H1 (cell line): ENCODE measurements around the gene OTUB1. TPM values are rescaled to one million over a fixed set of nuclear protein-coding genes. Genes with fewer than 3 reads are reported as not detected.

Source experiments
- CTCF ChIA-PET: fragments of 300-600 bp; sonication (Branson Sonifier 250); formaldehyde crosslinking; loops from one replicate; lab custom pipeline; 2021; ENCODE audit not compliant: partially characterized antibody; lab: Charles Lee
- POLR2A ChIA-PET: fragments of 300-600 bp; sonication (Branson Sonifier 250); formaldehyde crosslinking; loops from one replicate; lab custom pipeline; 2021; ENCODE audit warnings: inconsistent platforms; ENCODE audit not compliant: partially characterized antibody; lab: Charles Lee
- DNase-seq, 2 experiments: peaks; one replicate each; pipeline versions ENCODE4 v3.0.0 to v3.0.0-alpha.2; 2010 to 2022; ENCODE audit warnings: low spot score in 2 of 2, low read depth in 1 of 2, mixed read lengths in 1 of 2
- FAIRE-seq: peaks from 2 replicates; lab custom pipeline; 2011; peaks lifted over from hg19 to GRCh38; lab: Jason Lieb, UNC
- H2AFZ ChIP-seq: 2 replicates; pipeline ENCODE4 v1.8.1; 2012; ENCODE audit warnings: low read length, inconsistent platforms
- H2AK5ac ChIP-seq: 2 replicates; pipeline ENCODE4 v1.6.1; 2013; ENCODE audit warnings: low read depth, low read length
- H2BK120ac ChIP-seq: replicated peaks from 2 replicates; pipeline ENCODE3; 2013; ENCODE audit warnings: low read depth, low read length, inconsistent platforms
- H2BK12ac ChIP-seq: 2 replicates; pipeline ENCODE4 v1.6.1; 2013; ENCODE audit warnings: low read depth, low read length
- H2BK15ac ChIP-seq: 2 replicates; pipeline ENCODE4 v1.6.1; 2013; ENCODE audit warnings: low read length
- H2BK20ac ChIP-seq: 2 replicates; pipeline ENCODE4 v1.6.1; 2013; ENCODE audit warnings: low read length
- H2BK5ac ChIP-seq: 2 replicates; pipeline ENCODE4 v1.6.1; 2013; ENCODE audit warnings: low read depth, low read length
- H3K14ac ChIP-seq: 2 replicates; pipeline ENCODE4 v1.6.1; 2013; ENCODE audit warnings: inconsistent platforms; ENCODE audit not compliant: insufficient read length
- H3K18ac ChIP-seq: 2 replicates; pipeline ENCODE4 v1.6.1; 2013; ENCODE audit warnings: low read length; ENCODE audit errors: extremely low read depth
- H3K23ac ChIP-seq: 2 replicates; pipeline ENCODE4 v1.6.1; 2013; ENCODE audit warnings: inconsistent platforms; ENCODE audit not compliant: insufficient read length
- H3K23me2 ChIP-seq: 2 replicates; pipeline ENCODE4 v1.6.1; 2013; ENCODE audit warnings: low read depth, low read length
- H3K27ac ChIP-seq: 2 replicates; pipeline ENCODE4 v1.6.1; 2011; ENCODE audit warnings: low read depth, low read length, inconsistent platforms
- H3K27me3 ChIP-seq, 4 experiments: replicated peaks in 1 of 4; 1 replicate in 1 of 4; 2 replicates in 3 of 4; pipeline versions ENCODE4 v1.6.1 to v1.8.1; 2011 to 2013; ENCODE audit warnings: low read length in 3 of 4, mild to moderate bottlenecking in 3 of 4, inconsistent platforms in 2 of 4, mixed read lengths in 2 of 4, moderate library complexity in 1 of 4; ENCODE audit not compliant: control insufficient read depth in 3 of 4, insufficient read depth in 3 of 4; ENCODE audit errors: extremely low read depth in 1 of 4
- H3K36me3 ChIP-seq, 4 experiments: 2 replicates each; pipeline versions ENCODE4 v1.6.1 to v1.8.1; 2011 to 2013; ENCODE audit warnings: mild to moderate bottlenecking in 4 of 4, low read length in 3 of 4, moderate library complexity in 2 of 4, control low read depth in 1 of 4, inconsistent platforms in 1 of 4; ENCODE audit not compliant: insufficient read depth in 4 of 4, control insufficient read depth in 2 of 4
- H3K4ac ChIP-seq: replicated peaks from 2 replicates; pipeline ENCODE3; 2013; ENCODE audit warnings: low read length, low read depth, mixed read lengths, inconsistent platforms; ENCODE audit not compliant: insufficient read length
- H3K4me1 ChIP-seq, 4 experiments: replicated peaks in 1 of 4; 1 replicate in 1 of 4; 2 replicates in 3 of 4; pipeline versions ENCODE4 v1.6.1 to v1.8.1; 2011 to 2013; ENCODE audit warnings: low read length in 3 of 4, inconsistent platforms in 2 of 4, mixed read lengths in 1 of 4; ENCODE audit not compliant: insufficient read depth in 4 of 4, control insufficient read depth in 3 of 4
- H3K4me2 ChIP-seq, 2 experiments: 2 replicates each; pipeline versions ENCODE4 v1.6.1 to v1.8.1; 2011 to 2013; ENCODE audit warnings: low read depth in 2 of 2, low read length in 2 of 2, control low read depth in 1 of 2, inconsistent platforms in 1 of 2, mild to moderate bottlenecking in 1 of 2; ENCODE audit not compliant: insufficient read depth in 1 of 2
- H3K4me3 ChIP-seq, 4 experiments: fragments of 200-600, 300-600 bp in 1 of 4; sonication (generic), shearing (Covaris generic), sonication (Bioruptor Twin) in 1 of 4; 2 replicates each; pipeline versions ENCODE4 v1.5.1 to v1.8.1; 2011 to 2016; ENCODE audit warnings: low read length in 4 of 4, low read depth in 3 of 4, control low read depth in 2 of 4, inconsistent platforms in 2 of 4, mild to moderate bottlenecking in 2 of 4, mixed read lengths in 1 of 4, moderate library complexity in 1 of 4; ENCODE audit not compliant: insufficient read depth in 2 of 4; ENCODE audit errors: extremely low read depth in 1 of 4
- H3K56ac ChIP-seq: replicated peaks from 2 replicates; pipeline ENCODE3; 2013; ENCODE audit warnings: low read depth, mild to moderate bottlenecking, mixed read lengths, low read length, inconsistent platforms; ENCODE audit not compliant: insufficient read length
- H3K79me1 ChIP-seq: 2 replicates; pipeline ENCODE4 v1.6.1; 2013; ENCODE audit warnings: low read depth, low read length, control low read depth
- H3K79me2 ChIP-seq, 2 experiments: 2 replicates each; pipeline versions ENCODE4 v1.6.1 to v1.8.1; 2012 to 2013; ENCODE audit warnings: low read length in 2 of 2, mild to moderate bottlenecking in 2 of 2, inconsistent platforms in 1 of 2; ENCODE audit not compliant: insufficient read depth in 2 of 2, control insufficient read depth in 1 of 2
- H3K9ac ChIP-seq, 4 experiments: replicated peaks in 1 of 4; 1 replicate in 1 of 4; 2 replicates in 3 of 4; pipeline versions ENCODE4 v1.6.1 to v1.8.1; 2011 to 2013; ENCODE audit warnings: low read depth in 3 of 4, low read length in 3 of 4, control low read depth in 2 of 4, mild to moderate bottlenecking in 2 of 4, moderate library complexity in 2 of 4, inconsistent platforms in 1 of 4; ENCODE audit errors: extremely low read depth in 1 of 4
- H3K9me3 ChIP-seq, 2 experiments: 2 replicates each; pipeline versions ENCODE4 v1.6.1 to v1.8.1; 2012 to 2013; ENCODE audit warnings: mild to moderate bottlenecking in 2 of 2, moderate library complexity in 2 of 2, control low read depth in 1 of 2, inconsistent platforms in 1 of 2, low read depth in 1 of 2, low read length in 1 of 2, mixed read lengths in 1 of 2; ENCODE audit not compliant: insufficient read depth in 2 of 2
- H4K20me1 ChIP-seq, 2 experiments: replicated peaks in 1 of 2; 2 replicates each; pipeline versions ENCODE3 to v1.8.1; 2011 to 2013; ENCODE audit warnings: inconsistent platforms in 2 of 2, low read length in 2 of 2, mild to moderate bottlenecking in 1 of 2; ENCODE audit not compliant: insufficient read depth in 2 of 2, control insufficient read depth in 1 of 2
- H4K5ac ChIP-seq: 2 replicates; pipeline ENCODE4 v1.6.1; 2013; ENCODE audit warnings: low read length, low read depth, mixed read lengths, inconsistent platforms; ENCODE audit not compliant: insufficient read length
- H4K8ac ChIP-seq: 2 replicates; pipeline ENCODE4 v1.8.0; 2013; ENCODE audit warnings: mild to moderate bottlenecking, moderate library complexity, low read length, inconsistent platforms; ENCODE audit not compliant: insufficient read depth; ENCODE audit errors: extremely low read depth
- H4K91ac ChIP-seq: replicated peaks from 2 replicates; pipeline ENCODE3; 2013; ENCODE audit warnings: low read length, mixed read lengths, inconsistent platforms; ENCODE audit not compliant: insufficient read length
- CHD1 ChIP-seq: IDR thresholded peaks from 2 replicates; pipeline ENCODE4 v1.6.1; 2012; ENCODE audit warnings: low read depth, low read length, improper control_type of control experiment
- CTBP2 ChIP-seq: IDR thresholded peaks from 2 replicates; pipeline ENCODE4 v1.7.0; 2011; ENCODE audit warnings: borderline replicate concordance, mild to moderate bottlenecking, moderate library complexity, mixed read lengths, low read length; ENCODE audit not compliant: insufficient read depth, insufficient read length
- RAD21 ChIP-seq, 2 experiments: IDR thresholded peaks in 1 of 2; conservative IDR thresholded peaks in 1 of 2; 2 replicates each; pipeline ENCODE4 v1.6.1; 2011; ENCODE audit warnings: low read depth in 2 of 2, low read length in 2 of 2, improper control_type of control experiment in 1 of 2, inconsistent platforms in 1 of 2, mild to moderate bottlenecking in 1 of 2, moderate library complexity in 1 of 2
- RXRA ChIP-seq: IDR thresholded peaks from 2 replicates; pipeline ENCODE4 v1.6.1; 2011; ENCODE audit warnings: low read depth, mild to moderate bottlenecking, low read length, moderate library complexity; ENCODE audit not compliant: insufficient read depth
- TCF12 ChIP-seq: IDR thresholded peaks from 2 replicates; pipeline ENCODE4 v1.6.1; 2011; ENCODE audit warnings: low read depth, mild to moderate bottlenecking, low read length
- ZNF274 ChIP-seq: IDR thresholded peaks from 2 replicates; pipeline ENCODE4 v1.7.0; 2012; ENCODE audit warnings: low read length, borderline replicate concordance; ENCODE audit errors: extremely low read depth
- WGBS, 2 experiments: shearing (Covaris generic) in 1 of 2; methylation state at CpG; one replicate each; pipeline versions ENCODE4 v1.1.6 to v1.1.7; 2013 to 2015; ENCODE audit warnings: low lambda C conversion rate in 2 of 2, mixed read lengths in 2 of 2, inconsistent platforms in 1 of 2, low coverage in 1 of 2, missing lambda C conversion rate in 1 of 2; ENCODE audit not compliant: insufficient replicate concordance in 2 of 2, insufficient coverage in 1 of 2, insufficient read length in 1 of 2; ENCODE audit errors: extremely low coverage in 1 of 2, missing lambda C conversion rate in 1 of 2; 5-methylcytosine and 5-hydroxymethylcytosine counted together
- polyA plus RNA-seq, 7 experiments: library from polyadenylated mRNA; depleted of rRNA in 3 of 7; stranded (reverse) in 5 of 7; unstranded in 2 of 7; fragments of >200 nt in 5 of 7; fragments of 200-250 nt in 2 of 7; gene quantifications; 1 replicate in 5 of 7; 2 replicates in 1 of 7; 4 replicates in 1 of 7; pipeline versions ENCODE4 v1.2.1 to v1.2.3, GENCODE V29; 2011 to 2013; ENCODE audit warnings: missing spikeins in 2 of 7, mixed read lengths in 2 of 7
- total RNA-seq: library from RNA; stranded (reverse); fragmentation: NEBNext Ultra II Directional; extraction: Animal tissue kit (Norgen Biotek cat#: 25700); gene quantifications from 2 replicates; pipeline ENCODE4 v1.2.1, GENCODE V29; 2021
- TF ChIP-seq, protein P1 (sequence below): IDR thresholded peaks from 2 replicates; pipeline ENCODE4 v1.6.1; 2012; ENCODE audit warnings: inconsistent platforms

OTUB1 gene
- total and polyA plus RNA-seq, 2 of the 8 experiments (the other 6 are each of a cell fraction or from before 2014, with no cell fraction given), result 110 to 274 TPM

GRCh38 chr11:64043545-64043944 lies 57.3 kb downstream of the OTUB1 start:
- Histone ChIP-seq H3K79me1 (peaks cover 2% of the 10 kb centered on the region; the same call in 1 of the 2 replicates), H2BK5ac (no peak overlapping the region), H2BK12ac (no peak overlapping the region), H4K91ac (no peak overlapping the region), H3K4me1 (peaks cover 0 to 5% (median 3%) of the 10 kb centered on the region in 4 experiments; a peak in 4 of 7 replicates), H4K8ac (no peak overlapping the region), H4K20me1 (peaks cover 9 to 29% of the 10 kb centered on the region in 2 experiments), H3K4me2 (no peak overlapping the region), H2BK15ac (no peak overlapping the region), H3K56ac (no peak overlapping the region), H4K5ac (no peak overlapping the region), H2AK5ac (no peak overlapping the region), H3K9me3 (no peaks in the 10 kb centered on the region), H3K4ac (no peak overlapping the region), H2BK120ac (no peak overlapping the region), H3K4me3 (no peak overlapping the region), H3K23ac (no peak overlapping the region), H3K9ac (no peak overlapping the region), H3K27me3 (peaks cover 19 to 84% (median 63%) of the 10 kb centered on the region in 4 experiments), H3K27ac (no peak overlapping the region), H2AFZ (no peak overlapping the region), H3K18ac (no peak overlapping the region), H3K23me2 (no peaks in the 10 kb centered on the region), H3K14ac (no peak overlapping the region), H3K36me3 (no peaks in the 10 kb centered on the region), H2BK20ac (no peak overlapping the region), H3K79me2 (no peaks in the 10 kb centered on the region)
- POLR2A ChIA-PET, result interaction anchor here (1.0 to 1.5 kb wide), 2 partner anchors 14 to 67 kb away, joined by 3 read pairs; no protein-coding TSS in a partner anchor
- CTCF ChIA-PET, result interaction anchor here (1.1 to 21.2 kb wide), 3 partner anchors 20 to 103 kb away, joined by 3 to 291 read pairs (median 9); no protein-coding TSS in a partner anchor
- 83% methylated on average over 5 of the region's 5 CpGs; no CpG with 5 or more reads in 1 of the 2 experiments for WGBS, 2 experiments
- DNase-seq (no peak), FAIRE-seq (no peak)
- TF ChIP-seq TCF12 (no peak), RXRA (no peak), RAD21 (IDR thresholded peaks at IDR 0.05 in 1 of 2, conservative IDR thresholded peaks at IDR 0.05 in 1 of 2; ENCODE audit: low read depth in 2 of 2, low read length in 2 of 2) (no peak), ZNF274 (no peak), CHD1 (no peak), CTBP2 (no peak)
- TF ChIP-seq, protein P1, sequence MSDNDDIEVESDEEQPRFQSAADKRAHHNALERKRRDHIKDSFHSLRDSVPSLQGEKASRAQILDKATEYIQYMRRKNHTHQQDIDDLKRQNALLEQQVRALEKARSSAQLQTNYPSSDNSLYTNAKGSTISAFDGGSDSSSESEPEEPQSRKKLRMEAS, result no peak
